ENCODE data around the gene CLEC4M.

The CLEC4M gene

GRCh38 chr19:7739211-7739755 lies 23.8 kb upstream of the CLEC4M start:
- TF ChIP-seq CTCF (IDR thresholded peaks at IDR 0.05; ENCODE audit: borderline replicate concordance, control extremely low read depth, extremely low read depth, insufficient read depth, missing control alignments): no peak
- in situ Hi-C loops (cut with MboI; ENCODE audit: low sequenced_read_pairs, unreplicated experiment): no loop called here
- DNase-seq (ENCODE audit: low spot score): no peak

GRCh38 chr19:7739801-7740681 lies 23.0 kb upstream of the CLEC4M start:
- in situ Hi-C loops (cut with MboI; ENCODE audit: low sequenced_read_pairs, unreplicated experiment): no loop called here
- no peak for DNase-seq (ENCODE audit: low spot score)
- TF ChIP-seq CTCF (IDR thresholded peaks at IDR 0.05; ENCODE audit: borderline replicate concordance, control extremely low read depth, extremely low read depth, insufficient read depth, missing control alignments): no peak

- no peak for DNase-seq (ENCODE audit: low spot score)
- in situ Hi-C loops (cut with MboI; ENCODE audit: low sequenced_read_pairs, unreplicated experiment): no loop called here
- TF ChIP-seq CTCF (IDR thresholded peaks at IDR 0.05; ENCODE audit: borderline replicate concordance, control extremely low read depth, extremely low read depth, insufficient read depth, missing control alignments): no peak
These were observed 22.4 kb upstream of the CLEC4M start for GRCh38 chr19:7740682-7741054.

GRCh38 chr19:7742575-7742974 lies 20.5 kb upstream of the CLEC4M start:
- DNase-seq (ENCODE audit: low spot score): no peak
- in situ Hi-C loops (cut with MboI; ENCODE audit: low sequenced_read_pairs, unreplicated experiment): no loop called here
- no peak for TF ChIP-seq CTCF (IDR thresholded peaks at IDR 0.05; ENCODE audit: borderline replicate concordance, control extremely low read depth, extremely low read depth, insufficient read depth, missing control alignments)

GRCh38 chr19:7742991-7743390 lies 20.1 kb upstream of the CLEC4M start:
- TF ChIP-seq CTCF (IDR thresholded peaks at IDR 0.05; ENCODE audit: borderline replicate concordance, control extremely low read depth, extremely low read depth, insufficient read depth, missing control alignments): no peak
- in situ Hi-C loops (cut with MboI; ENCODE audit: low sequenced_read_pairs, unreplicated experiment): no loop called here
- no peak for DNase-seq (ENCODE audit: low spot score)

GRCh38 chr19:7743425-7743841 lies 19.6 kb upstream of the CLEC4M start:
- peak; percentile 84 for DNase-seq (ENCODE audit: low spot score)
- in situ Hi-C loops (cut with MboI; ENCODE audit: low sequenced_read_pairs, unreplicated experiment): no loop called here
- TF ChIP-seq CTCF (IDR thresholded peaks at IDR 0.05; ENCODE audit: borderline replicate concordance, control extremely low read depth, extremely low read depth, insufficient read depth, missing control alignments): no peak

Measured in GM13976 (cell line).